Right atrium auricular region (tissue), 2 donors: Measurements from ENCODE around the gene NFIX. TPM values are rescaled to one million over a fixed set of nuclear protein-coding genes. Genes with fewer than 3 reads are reported as not detected.
A peak's percentile ranks its signal among the peaks of the same experiment; 100 is the strongest.

ENCODE experiments used
- DNase-seq: peaks from one replicate; pipeline ENCODE4 v3.0.0-alpha.2; 2019; ENCODE audit warnings: low spot score
- H3K27ac ChIP-seq, 2 donors: fragments of 200-600 bp; sonication (generic); 1 replicate in 1 of 2; 2 replicates in 1 of 2; pipeline ENCODE4 v1.5.1; 2016 to 2019
- H3K27me3 ChIP-seq, 2 donors: fragments of 200-600 bp; sonication (generic); one replicate each; pipeline versions ENCODE4 v1.5.1 to v1.6.0; 2017 to 2019
- H3K36me3 ChIP-seq: fragments of 200-600 bp; sonication (generic); one replicate; pipeline ENCODE4 v1.5.1; 2016
- H3K4me1 ChIP-seq, 2 donors: fragments of 200-600 bp; sonication (generic); one replicate each; pipeline versions ENCODE4 v1.5.1 to v1.6.0; 2017 to 2019
- H3K4me3 ChIP-seq, 2 donors: fragments of 200-600 bp; sonication (generic); 1 replicate in 1 of 2; 2 replicates in 1 of 2; pipeline ENCODE4 v1.5.1; 2017 to 2019; ENCODE audit warnings: mild to moderate bottlenecking in 1 of 2, moderate library complexity in 1 of 2
- H3K9me3 ChIP-seq, 2 donors: fragments of 200-600 bp; sonication (generic); one replicate each; pipeline ENCODE4 v1.5.1; 2019
- total RNA-seq, 2 donors: library from RNA; depleted of rRNA; stranded (reverse); fragments of >200 nt; gene quantifications; one replicate each; pipeline ENCODE4 v1.1.0, GENCODE V29; 2016
- TF ChIP-seq, protein P1 (sequence below), 2 donors: fragments of 200-600 bp; sonication (generic); IDR thresholded peaks; one replicate each; pipeline ENCODE4 v1.5.1; 2019; ENCODE audit warnings: antibody characterized with exemption in 2 of 2

Gene NFIX
- total RNA-seq, 2 donors from 2014 or later = 56.5 to 69.8 TPM

DNA sequence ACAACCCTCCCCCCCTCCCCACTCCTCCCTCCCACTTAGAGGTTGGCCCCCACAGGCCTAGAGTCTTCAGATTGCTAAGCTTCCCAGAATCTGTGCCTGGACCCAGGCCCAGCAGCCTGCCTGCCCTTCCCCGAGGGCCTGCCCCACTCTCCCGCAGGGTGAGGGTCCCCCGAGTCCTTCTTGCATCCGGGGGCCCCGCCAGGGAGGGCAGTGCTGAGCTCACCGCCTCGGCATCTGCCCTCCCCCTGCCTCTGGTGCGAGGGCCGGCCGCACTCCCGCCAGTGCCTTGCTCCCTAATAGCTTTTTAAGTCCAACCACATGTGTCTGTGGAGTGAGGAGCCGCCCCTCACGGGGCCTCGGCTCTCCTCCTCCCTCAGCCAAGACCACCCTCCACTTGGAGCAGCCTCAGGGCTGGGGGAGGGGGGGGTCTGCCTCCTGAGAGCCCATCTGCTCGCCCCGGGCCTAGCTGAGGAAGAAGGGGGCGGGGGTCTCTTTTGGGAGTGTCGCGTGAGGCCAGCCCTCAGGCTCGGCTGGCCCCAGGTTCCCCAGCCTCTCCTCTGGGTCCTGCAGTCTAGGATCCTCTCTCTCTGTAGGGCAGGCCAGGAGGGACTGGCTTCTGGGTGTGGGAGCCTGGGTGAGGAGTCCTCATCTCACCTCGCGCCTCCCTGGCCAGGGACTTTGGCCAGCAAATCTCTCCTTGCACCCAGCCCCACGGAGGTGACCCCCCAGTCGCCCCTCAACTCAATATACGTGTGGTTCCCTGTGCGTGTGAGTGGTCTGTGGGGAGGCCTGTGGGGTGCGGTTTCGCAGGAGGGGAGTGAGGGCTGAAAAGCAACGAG lies 60.2 kb downstream of the NFIX start:
- Histone ChIP-seq H3K27me3 (no peaks in the 10 kb centered on the region), H3K27ac (peak overlapping the region; percentile 91 to 97), H3K9me3 (no peaks in the 10 kb centered on the region), H3K4me1 (peaks cover 0 to 100% of the 10 kb centered on the region in 2 donors), H3K36me3 (no peaks in the 10 kb centered on the region), H3K4me3 (peak overlapping the region in 1 of 2 donors; percentile 7)
- TF ChIP-seq, protein P1, sequence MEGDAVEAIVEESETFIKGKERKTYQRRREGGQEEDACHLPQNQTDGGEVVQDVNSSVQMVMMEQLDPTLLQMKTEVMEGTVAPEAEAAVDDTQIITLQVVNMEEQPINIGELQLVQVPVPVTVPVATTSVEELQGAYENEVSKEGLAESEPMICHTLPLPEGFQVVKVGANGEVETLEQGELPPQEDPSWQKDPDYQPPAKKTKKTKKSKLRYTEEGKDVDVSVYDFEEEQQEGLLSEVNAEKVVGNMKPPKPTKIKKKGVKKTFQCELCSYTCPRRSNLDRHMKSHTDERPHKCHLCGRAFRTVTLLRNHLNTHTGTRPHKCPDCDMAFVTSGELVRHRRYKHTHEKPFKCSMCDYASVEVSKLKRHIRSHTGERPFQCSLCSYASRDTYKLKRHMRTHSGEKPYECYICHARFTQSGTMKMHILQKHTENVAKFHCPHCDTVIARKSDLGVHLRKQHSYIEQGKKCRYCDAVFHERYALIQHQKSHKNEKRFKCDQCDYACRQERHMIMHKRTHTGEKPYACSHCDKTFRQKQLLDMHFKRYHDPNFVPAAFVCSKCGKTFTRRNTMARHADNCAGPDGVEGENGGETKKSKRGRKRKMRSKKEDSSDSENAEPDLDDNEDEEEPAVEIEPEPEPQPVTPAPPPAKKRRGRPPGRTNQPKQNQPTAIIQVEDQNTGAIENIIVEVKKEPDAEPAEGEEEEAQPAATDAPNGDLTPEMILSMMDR (IDR thresholded peaks at IDR 0.05) = peak in 1 of 2 donors; percentile 40
- peak; percentile 91 for DNase-seq

DNA sequence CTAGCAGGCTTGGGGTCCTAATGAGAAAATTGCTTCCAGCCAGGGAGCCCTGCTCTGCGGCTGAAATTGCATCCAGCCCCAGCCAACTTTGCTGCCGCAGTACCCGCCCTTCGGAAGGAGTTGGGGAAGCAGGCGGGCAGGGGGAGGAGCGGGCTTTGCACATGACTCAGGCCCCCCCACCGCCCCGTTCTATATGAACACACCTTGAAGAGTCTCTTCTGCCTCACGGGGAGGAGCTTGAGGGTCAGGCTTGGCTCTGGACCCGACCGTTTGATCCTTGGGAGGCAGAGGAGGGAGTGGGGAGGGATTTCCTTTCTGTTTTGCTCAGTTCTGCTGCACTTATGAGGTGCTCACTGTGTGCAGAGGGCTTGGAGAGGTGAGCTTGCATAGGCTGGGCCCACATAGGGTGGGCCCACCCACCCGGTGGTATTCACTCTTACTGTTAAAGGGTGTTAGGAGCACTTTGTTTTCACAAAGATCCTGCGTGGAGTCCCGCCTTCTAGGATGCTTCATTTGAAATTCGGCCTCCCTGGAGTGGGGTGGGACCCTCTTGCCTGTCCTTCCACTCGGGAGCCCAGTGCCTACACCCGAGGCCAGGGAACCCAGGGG lies 60.9 kb downstream of the NFIX start:
- peak overlapping the region; percentile 91 to 97 for H3K27ac ChIP-seq
- peak overlapping the region in 1 of 2 donors; percentile 7 for H3K4me3 ChIP-seq
- TF ChIP-seq, protein P1 (IDR thresholded peaks at IDR 0.05) = no peak
- no peaks in the 10 kb centered on the region for H3K36me3 ChIP-seq
- peaks cover 0 to 100% of the 10 kb centered on the region in 2 donors for H3K4me1 ChIP-seq
- no peaks in the 10 kb centered on the region for H3K27me3 ChIP-seq
- H3K9me3 ChIP-seq = no peaks in the 10 kb centered on the region
- no peak for DNase-seq

DNA sequence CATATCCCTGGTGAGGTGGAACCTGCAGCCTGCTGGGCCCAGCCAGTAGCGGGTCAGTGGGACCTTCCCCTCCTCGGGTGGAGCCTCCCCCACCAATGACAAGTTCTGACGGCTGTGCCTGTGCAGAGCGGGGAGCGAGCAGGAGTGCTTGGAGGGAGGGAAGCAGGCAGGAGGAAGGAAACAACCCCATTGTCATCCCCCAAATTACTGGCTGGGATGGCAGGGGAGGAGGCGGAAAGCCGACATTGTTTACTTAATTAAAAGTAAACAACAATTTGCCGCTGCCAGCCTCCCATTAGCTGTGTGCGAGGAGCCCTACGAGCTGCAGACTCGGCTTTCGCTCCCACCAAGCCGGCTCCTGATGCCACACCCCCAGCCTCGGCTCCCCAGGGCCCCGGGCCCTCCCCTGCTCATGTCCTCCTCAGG lies 61.9 kb downstream of the NFIX start:
- Histone ChIP-seq H3K9me3 (no peaks in the 10 kb centered on the region), H3K4me3 (no peak overlapping the region), H3K27me3 (no peaks in the 10 kb centered on the region), H3K36me3 (no peaks in the 10 kb centered on the region), H3K27ac (peak overlapping the region; percentile 91 to 97), H3K4me1 (peaks cover 0 to 100% of the 10 kb centered on the region in 2 donors)
- DNase-seq = no peak
- TF ChIP-seq, protein P1 (IDR thresholded peaks at IDR 0.05) = no peak

DNA sequence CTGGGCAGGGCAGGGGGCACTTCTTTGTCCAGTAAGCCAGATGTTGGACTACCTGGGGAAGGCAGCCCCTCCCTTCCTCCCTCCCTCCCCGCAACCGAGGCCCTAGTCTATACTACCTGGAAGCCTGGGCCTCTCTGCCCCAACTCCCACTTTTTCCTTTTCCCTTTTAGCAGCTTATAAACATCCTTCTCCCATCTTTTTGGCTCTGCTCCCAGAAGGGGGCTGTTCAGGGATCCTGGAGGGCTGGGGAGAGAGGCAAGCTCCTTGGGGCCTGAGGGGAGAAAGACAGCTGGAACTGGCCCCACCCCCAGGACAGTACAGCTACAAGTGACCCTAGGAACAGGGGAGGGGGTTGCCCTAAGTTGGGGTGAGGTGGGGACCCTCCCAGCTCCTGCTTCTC lies 62.5 kb downstream of the NFIX start:
- Histone ChIP-seq H3K27ac (peak overlapping the region; percentile 91 to 97), H3K36me3 (no peaks in the 10 kb centered on the region), H3K4me1 (peaks cover 0 to 100% of the 10 kb centered on the region in 2 donors), H3K4me3 (no peak overlapping the region), H3K27me3 (no peaks in the 10 kb centered on the region), H3K9me3 (no peaks in the 10 kb centered on the region)
- TF ChIP-seq, protein P1 (IDR thresholded peaks at IDR 0.05) = no peak
- DNase-seq = no peak

DNA sequence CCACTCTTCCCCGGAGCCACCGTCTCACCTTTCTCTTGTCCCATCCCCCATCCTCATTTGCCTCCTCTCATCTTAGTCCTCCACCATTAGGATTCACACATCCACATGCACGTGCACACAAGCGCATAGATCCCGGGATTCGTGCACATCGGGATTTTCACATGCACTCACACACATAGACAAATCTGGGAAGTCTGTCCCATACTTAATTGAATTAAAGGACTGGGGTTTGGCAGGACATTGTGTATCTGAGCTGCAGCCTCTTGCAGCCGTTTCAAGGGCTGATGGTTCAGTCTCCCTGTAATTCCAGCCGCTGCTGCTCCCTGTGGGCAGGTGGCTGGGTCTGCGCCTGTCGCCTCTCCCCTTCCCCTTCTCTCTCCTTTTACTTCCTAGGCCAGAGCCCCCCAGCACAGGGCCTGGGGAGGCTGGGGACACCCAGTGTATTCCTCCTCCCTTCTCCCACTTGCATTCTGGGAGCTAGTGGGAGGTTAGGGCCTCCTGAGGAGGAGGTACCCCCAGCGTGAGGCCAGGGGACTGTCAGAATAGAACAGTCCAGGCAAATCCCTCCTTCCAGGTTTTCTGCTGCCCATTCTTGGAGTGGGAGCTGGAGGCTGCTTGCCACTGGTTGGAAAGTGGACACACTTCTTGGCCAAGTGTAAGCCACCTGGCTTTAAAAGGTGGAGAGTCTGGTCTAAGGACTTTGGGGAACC lies 63.8 kb downstream of the NFIX start:
- DNase-seq = no peak
- H3K27me3 ChIP-seq = no peaks in the 10 kb centered on the region
- peaks cover 0 to 100% of the 10 kb centered on the region in 2 donors for H3K4me1 ChIP-seq
- no peaks in the 10 kb centered on the region for H3K9me3 ChIP-seq
- H3K4me3 ChIP-seq = no peak overlapping the region
- H3K36me3 ChIP-seq = no peaks in the 10 kb centered on the region
- TF ChIP-seq, protein P1 (IDR thresholded peaks at IDR 0.05) = peak in 1 of 2 donors; percentile 35
- peak overlapping the region; percentile 91 to 97 for H3K27ac ChIP-seq
